Small intestine (tissue), 7 donors: ENCODE results near the gene NOTCH2. TPM values are rescaled to one million over a fixed set of nuclear protein-coding genes. Genes with fewer than 3 reads are reported as not detected.

Source experiments
- DNase-seq, 2 donors: peaks; one replicate each; pipeline versions ENCODE4 v3.0.0 to v3.0.0-alpha.2; 2013
- FAIRE-seq: peaks from 2 replicates; lab custom pipeline; 2012; peaks lifted over from hg19 to GRCh38; lab: Jason Lieb, UNC
- H3K27ac ChIP-seq, 3 donors: one replicate each; pipeline ENCODE4 v1.5.1; 2013; ENCODE audit warnings: low read length in 2 of 3, mild to moderate bottlenecking in 2 of 3, control low read depth in 1 of 3, inconsistent platforms in 1 of 3, low read depth in 1 of 3, moderate library complexity in 1 of 3
- H3K27me3 ChIP-seq, 3 donors: one replicate each; pipeline ENCODE4 v1.6.1; 2013; ENCODE audit warnings: low read length in 3 of 3, inconsistent platforms in 1 of 3; ENCODE audit not compliant: control insufficient read depth in 3 of 3, insufficient read depth in 3 of 3
- H3K36me3 ChIP-seq, 3 donors: one replicate each; pipeline ENCODE4 v1.6.1; 2013; ENCODE audit warnings: low read length in 3 of 3, inconsistent platforms in 1 of 3, low read depth in 1 of 3, mild to moderate bottlenecking in 1 of 3, moderate library complexity in 1 of 3; ENCODE audit not compliant: control insufficient read depth in 3 of 3, insufficient read depth in 2 of 3
- H3K4me1 ChIP-seq, 3 donors: one replicate each; pipeline ENCODE4 v1.6.1; 2013; ENCODE audit warnings: low read length in 2 of 3, inconsistent platforms in 1 of 3, low read depth in 1 of 3, mild to moderate bottlenecking in 1 of 3, moderate library complexity in 1 of 3; ENCODE audit not compliant: control insufficient read depth in 3 of 3, insufficient read depth in 2 of 3
- H3K4me3 ChIP-seq, 3 donors: one replicate each; pipeline ENCODE4 v1.5.1; 2013; ENCODE audit warnings: low read length in 3 of 3, control low read depth in 1 of 3, inconsistent platforms in 1 of 3, low read depth in 1 of 3, mild to moderate bottlenecking in 1 of 3, moderate library complexity in 1 of 3
- H3K9me3 ChIP-seq, 2 donors: one replicate each; pipeline ENCODE4 v1.6.1; 2013; ENCODE audit warnings: low read depth in 1 of 2, low read length in 1 of 2; ENCODE audit not compliant: control insufficient read depth in 2 of 2, insufficient read depth in 1 of 2
- WGBS, 3 donors: extraction: QIAGEN DNeasy Blood & Tissue Kit; methylation state at CpG; one replicate each; pipeline ENCODE4 v1.1.7; 2013; 5-methylcytosine and 5-hydroxymethylcytosine counted together
- polyA plus RNA-seq, 4 donors: library from polyadenylated mRNA; stranded (reverse) in 3 of 4; unstranded in 1 of 4; fragments of 200-250 nt in 3 of 4; fragments of 120-200 nt in 1 of 4; gene quantifications; one replicate each; pipeline versions ENCODE4 v1.2.1 to v1.2.3, GENCODE V29; 2013
- donor health status: healthy with polysubstance abuse.
- donor health status: control.
- donor health status: control.
- donor health status: Bipolar disorder and iron deficiency.
- donor health status: healthy.

NOTCH2 gene
- polyA plus RNA-seq, 4 donors: 0.54 to 19.2 (median 4.5) TPM

DNA sequence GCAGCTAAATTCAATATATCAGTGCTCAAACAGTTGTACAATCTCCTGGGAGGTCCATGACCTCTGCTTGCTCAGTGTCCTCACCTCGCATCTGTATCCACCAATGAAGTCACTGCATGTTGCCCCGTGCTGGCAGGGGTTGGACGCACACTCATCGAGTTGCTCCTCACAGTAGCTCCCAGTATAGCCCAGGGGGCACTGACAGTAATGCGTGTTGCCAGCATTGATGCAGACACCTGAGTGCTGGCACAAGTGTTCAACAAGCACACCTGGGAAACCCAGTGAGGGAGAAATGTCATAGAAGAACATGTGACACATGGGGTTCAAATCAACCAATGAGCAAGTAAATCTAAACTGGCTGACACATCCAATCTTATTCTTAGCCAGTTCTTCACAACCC lies 132.3 kb downstream of the NOTCH2 start:
- no peaks in the 10 kb centered on the region for H3K4me1 ChIP-seq
- WGBS, 3 donors: 96 to 98% (median 97%) methylated on average over 5 of the region's 5 CpGs
- FAIRE-seq (no peak), DNase-seq (no peak)
- no peak overlapping the region for H3K27ac ChIP-seq
- H3K36me3 ChIP-seq: peaks cover 2 to 18% (median 5%) of the 10 kb centered on the region in 3 donors
- no peaks in the 10 kb centered on the region for H3K27me3 ChIP-seq
- peaks cover 0 to 8% of the 10 kb centered on the region in 2 donors for H3K9me3 ChIP-seq
- H3K4me3 ChIP-seq: no peak overlapping the region

DNA sequence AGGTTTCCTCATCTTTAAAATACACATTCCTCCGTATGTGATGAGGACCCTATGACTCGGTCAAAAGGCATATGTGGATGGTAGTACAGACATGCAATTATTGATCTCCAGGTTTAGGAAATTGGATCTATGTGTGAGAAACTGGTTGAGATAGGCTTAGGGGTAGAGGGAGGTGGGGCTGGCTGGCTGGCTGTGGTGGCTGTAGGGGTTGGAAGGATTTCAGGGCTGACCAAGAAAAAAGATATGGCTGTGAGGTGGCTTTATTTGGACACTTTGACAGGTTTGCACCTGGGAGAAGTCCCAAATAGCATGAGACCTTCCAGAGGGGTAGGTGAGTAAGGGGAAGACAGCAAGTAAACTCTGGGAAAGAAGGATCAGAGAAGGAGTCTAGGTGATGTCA lies 133.5 kb downstream of the NOTCH2 start:
- Histone ChIP-seq H3K27me3 (no peaks in the 10 kb centered on the region), H3K36me3 (peaks cover 2 to 18% (median 5%) of the 10 kb centered on the region in 3 donors), H3K9me3 (peaks cover 0 to 8% of the 10 kb centered on the region in 2 donors), H3K4me3 (no peak overlapping the region), H3K4me1 (no peaks in the 10 kb centered on the region), H3K27ac (no peak overlapping the region)
- DNase-seq: no peak
- 95 to 98% (median 96%) methylated on average over 2 of the region's 2 CpGs for WGBS, 3 donors
- no peak for FAIRE-seq

DNA sequence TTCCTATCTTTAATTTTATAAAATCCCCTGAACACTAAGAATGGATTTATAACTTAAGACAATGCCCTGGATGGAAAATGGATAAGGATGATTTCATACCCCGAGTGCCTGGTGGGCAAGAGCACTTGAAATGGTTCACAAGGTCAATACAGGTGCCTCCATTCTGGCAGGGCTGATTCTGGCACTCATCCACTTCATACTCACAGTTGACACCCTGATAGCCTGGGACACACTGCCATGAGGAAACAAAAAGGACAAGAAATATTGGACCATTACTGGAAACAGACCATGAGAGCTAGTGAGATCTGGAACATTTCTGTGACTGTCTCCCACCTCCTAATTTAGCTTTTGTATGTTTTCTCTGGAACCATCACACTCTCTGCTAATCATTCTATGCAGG lies 134.1 kb downstream of the NOTCH2 start:
- no peak overlapping the region for H3K4me3 ChIP-seq
- peaks cover 2 to 16% (median 5%) of the 10 kb centered on the region in 3 donors for H3K36me3 ChIP-seq
- H3K4me1 ChIP-seq: no peaks in the 10 kb centered on the region
- 71 to 92% (median 88%) methylated on average over 1 of the region's 1 CpG for WGBS, 3 donors
- peaks cover 0 to 8% of the 10 kb centered on the region in 2 donors for H3K9me3 ChIP-seq
- no peaks in the 10 kb centered on the region for H3K27me3 ChIP-seq
- no peak overlapping the region for H3K27ac ChIP-seq
- DNase-seq: no peak
- FAIRE-seq: no peak

DNA sequence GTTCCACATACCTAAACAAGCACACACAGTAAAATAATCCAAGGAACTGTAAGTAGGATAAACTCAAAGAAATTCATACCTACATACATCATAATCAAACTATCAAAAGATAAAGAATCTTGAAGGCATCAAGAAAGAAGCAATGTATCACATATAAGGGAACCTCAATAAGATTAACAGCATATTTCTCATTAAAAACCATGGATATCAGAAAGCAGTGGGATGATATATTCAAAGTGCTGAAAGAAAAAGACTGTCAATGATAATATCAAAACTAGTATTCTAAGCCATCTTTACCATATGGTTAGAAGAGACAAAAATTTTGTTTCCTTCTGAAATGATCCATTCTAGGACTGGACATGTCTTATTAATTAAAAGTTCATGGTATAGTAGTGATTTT lies 136.1 kb downstream of the NOTCH2 start:
- Histone ChIP-seq H3K9me3 (peaks cover 0 to 8% of the 10 kb centered on the region in 2 donors), H3K36me3 (peaks cover 2 to 19% (median 9%) of the 10 kb centered on the region in 3 donors), H3K4me3 (no peak overlapping the region), H3K27ac (no peak overlapping the region), H3K4me1 (no peaks in the 10 kb centered on the region), H3K27me3 (no peaks in the 10 kb centered on the region)
- FAIRE-seq (no peak), DNase-seq (no peak)

DNA sequence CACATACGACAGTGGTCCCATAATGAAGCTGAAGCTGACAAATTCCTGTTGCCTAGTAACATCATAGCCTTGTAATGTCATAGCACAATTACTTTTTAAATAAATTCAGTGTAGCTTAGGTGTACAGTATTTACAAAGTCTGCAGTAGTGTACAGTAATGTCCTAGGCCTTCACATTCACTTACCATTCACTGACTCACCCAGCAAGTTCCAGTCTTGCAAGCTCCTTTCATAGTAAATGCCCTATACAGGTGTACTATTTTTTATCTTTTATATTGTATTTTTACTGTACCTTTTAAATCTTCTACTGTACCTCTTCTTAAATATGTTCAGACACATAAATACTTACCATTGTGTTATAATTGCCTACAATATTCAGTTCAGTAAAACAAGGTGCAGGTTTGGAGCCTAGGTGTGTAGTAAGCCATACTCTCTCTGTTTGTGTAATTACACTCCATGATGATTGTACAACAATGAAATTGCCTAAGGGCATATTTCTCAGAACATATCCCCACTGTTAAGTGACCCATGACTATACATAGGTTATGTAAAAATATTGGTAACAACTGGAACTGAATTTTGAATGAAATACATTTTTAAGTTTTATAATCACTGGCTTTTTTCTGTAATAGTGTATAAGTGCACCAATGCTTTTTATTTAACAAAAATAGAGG lies 139.7 kb downstream of the NOTCH2 start:
- no peak for FAIRE-seq
- no peaks in the 10 kb centered on the region for H3K4me1 ChIP-seq
- no peaks in the 10 kb centered on the region for H3K27me3 ChIP-seq
- WGBS, 3 donors: 95 to 100% (median 97%) methylated on average over 1 of the region's 1 CpG
- DNase-seq: no peak
- H3K9me3 ChIP-seq: peaks cover 0 to 8% of the 10 kb centered on the region in 2 donors
- H3K36me3 ChIP-seq: peaks cover 2 to 28% (median 9%) of the 10 kb centered on the region in 3 donors
- H3K27ac ChIP-seq: no peak overlapping the region
- H3K4me3 ChIP-seq: no peak overlapping the region

DNA sequence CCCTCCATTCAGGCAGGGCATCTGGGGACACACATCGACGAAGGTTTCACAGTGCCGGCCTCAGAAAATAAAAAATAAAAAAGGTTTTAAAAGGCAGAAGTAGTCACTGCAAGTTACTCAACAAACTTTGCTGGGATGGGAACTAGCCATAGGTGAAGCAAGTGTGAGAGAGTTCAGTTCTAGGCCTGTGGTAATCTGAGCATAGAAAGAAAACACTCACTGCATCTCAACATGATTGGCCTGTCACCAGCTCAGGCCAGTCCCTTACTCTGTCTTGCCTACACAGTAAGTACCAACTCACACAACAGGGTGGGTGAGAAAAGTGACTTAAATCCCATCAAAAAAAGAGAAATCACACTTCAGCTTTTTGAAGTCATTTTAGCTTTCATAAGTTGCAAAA lies 142.9 kb downstream of the NOTCH2 start:
- DNase-seq (no peak), FAIRE-seq (no peak)
- no peaks in the 10 kb centered on the region for H3K4me1 ChIP-seq
- 95 to 96% (median 96%) methylated on average over 3 of the region's 3 CpGs for WGBS, 3 donors
- no peaks in the 10 kb centered on the region for H3K9me3 ChIP-seq
- H3K36me3 ChIP-seq: peaks cover 0 to 38% (median 15%) of the 10 kb centered on the region in 3 donors
- no peak overlapping the region for H3K4me3 ChIP-seq
- no peak overlapping the region for H3K27ac ChIP-seq
- no peaks in the 10 kb centered on the region for H3K27me3 ChIP-seq

DNA sequence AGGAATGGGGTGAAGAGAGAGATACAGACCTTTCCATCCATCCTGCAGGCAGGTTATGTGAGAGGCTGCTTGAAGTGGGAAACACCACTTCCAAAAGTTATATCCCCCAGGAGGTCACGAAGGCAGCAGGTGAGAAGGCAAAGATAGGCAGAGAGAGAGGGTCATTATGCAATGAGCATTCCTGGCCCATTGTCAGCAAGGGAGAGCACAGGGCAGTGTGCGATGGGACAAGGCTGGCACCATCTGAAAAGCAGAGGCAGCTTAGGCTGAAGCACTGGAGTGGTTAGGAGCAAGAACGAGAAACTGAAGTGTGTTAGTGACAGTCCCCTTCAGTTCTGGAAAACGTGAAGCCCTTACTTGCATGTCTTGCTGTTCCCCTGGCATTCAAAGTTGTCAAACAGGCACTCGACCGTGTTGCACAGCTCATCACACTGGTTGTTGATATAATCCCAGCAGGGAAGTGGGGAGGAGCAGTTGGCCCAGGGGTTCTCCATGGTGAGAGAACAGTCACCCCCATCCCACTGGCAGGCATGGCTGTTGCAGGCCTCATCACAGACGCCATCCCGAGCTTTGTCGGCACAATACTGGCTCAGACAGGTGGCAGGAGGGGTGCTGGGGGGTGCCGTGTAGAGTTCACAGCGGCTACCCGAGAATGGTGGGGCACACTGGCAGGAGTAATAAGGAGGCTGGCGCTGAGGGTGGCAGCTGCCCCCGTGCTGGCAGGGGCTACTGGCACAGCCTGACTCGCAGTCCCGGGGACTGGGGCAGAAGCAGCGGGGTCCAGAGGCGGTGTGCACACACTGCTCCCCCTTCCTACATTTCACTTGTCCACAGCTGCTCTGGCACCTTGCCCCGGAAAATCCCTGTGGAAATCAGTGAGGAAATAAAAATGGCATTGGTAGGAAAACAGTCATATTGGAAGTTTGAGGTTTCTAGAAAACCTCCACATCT lies 144.2 kb downstream of the NOTCH2 start:
- H3K27me3 ChIP-seq: no peaks in the 10 kb centered on the region
- H3K27ac ChIP-seq: no peak overlapping the region
- DNase-seq (no peak), FAIRE-seq (no peak)
- no peaks in the 10 kb centered on the region for H3K9me3 ChIP-seq
- no peak overlapping the region for H3K4me3 ChIP-seq
- 88 to 96% (median 95%) methylated on average over 19 of the region's 19 CpGs for WGBS, 3 donors
- no peaks in the 10 kb centered on the region for H3K4me1 ChIP-seq
- H3K36me3 ChIP-seq: peaks cover 0 to 40% (median 18%) of the 10 kb centered on the region in 3 donors

DNA sequence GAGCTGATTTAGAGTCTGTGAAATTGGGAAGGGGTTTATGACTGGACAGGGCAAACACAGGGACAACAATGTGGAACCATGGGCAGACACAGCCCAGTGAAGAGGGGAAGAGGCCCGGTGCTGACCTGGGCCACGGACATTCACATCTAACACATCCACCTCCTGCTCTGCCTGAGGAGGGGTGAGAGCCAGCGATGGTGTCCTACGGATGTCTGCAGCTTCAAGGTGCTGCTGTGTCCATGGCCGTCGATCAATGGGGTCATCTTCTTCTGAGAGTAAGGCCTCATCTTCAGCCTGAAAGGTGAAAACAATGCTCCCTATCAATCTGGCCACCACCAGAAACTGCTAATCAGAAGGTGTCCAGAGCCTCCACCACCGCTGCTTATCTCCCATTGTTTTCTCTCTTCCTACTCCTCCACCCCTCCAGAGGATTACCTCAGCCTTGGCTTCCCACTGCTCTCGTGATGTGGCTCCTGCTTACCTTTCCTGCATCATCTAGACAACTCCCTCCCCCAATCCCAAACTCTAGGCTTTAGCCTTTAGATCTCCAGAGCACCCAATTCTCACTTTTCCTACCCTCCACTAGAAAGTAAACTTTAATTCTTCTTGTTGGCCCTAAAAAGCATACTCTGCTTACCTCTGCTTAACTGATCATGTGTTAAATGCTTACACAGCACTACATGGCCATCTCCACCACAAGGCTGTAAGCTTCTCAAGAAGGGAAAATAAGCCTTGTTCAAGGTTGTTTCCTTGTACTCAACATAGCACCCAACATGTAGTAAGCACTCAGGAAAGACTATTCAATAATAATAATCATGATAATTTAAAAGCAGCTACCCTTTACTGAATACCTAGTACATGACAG lies 149.1 kb downstream of the NOTCH2 start:
- Histone ChIP-seq H3K9me3 (no peaks in the 10 kb centered on the region), H3K4me3 (no peak overlapping the region), H3K27ac (no peak overlapping the region), H3K36me3 (peaks cover 5 to 50% (median 19%) of the 10 kb centered on the region in 3 donors), H3K4me1 (no peaks in the 10 kb centered on the region), H3K27me3 (no peaks in the 10 kb centered on the region)
- DNase-seq: no peak
- FAIRE-seq: no peak
- 91 to 97% (median 92%) methylated on average over 8 of the region's 8 CpGs for WGBS, 3 donors
